BLaER1 (cell line): ENCODE results near the gene CNKSR1.

ENCODE experiments used
- H3K27ac ChIP-seq: shearing (Covaris generic); formaldehyde crosslinking; 2 replicates; pipeline ENCODE4 v1.8.1; 2022
- H3K27me3 ChIP-seq: shearing (Covaris generic); formaldehyde crosslinking; 2 replicates; pipeline ENCODE4 v1.8.1; 2022
- H3K36me3 ChIP-seq: shearing (Covaris generic); formaldehyde crosslinking; 2 replicates; pipeline ENCODE4 v1.8.1; 2022
- H3K4me1 ChIP-seq: shearing (Covaris generic); formaldehyde crosslinking; 2 replicates; pipeline ENCODE4 v1.8.1; 2022
- H3K4me2 ChIP-seq: shearing (Covaris generic); formaldehyde crosslinking; 2 replicates; pipeline ENCODE4 v1.8.1; 2022
- H3K4me3 ChIP-seq: shearing (Covaris generic); formaldehyde crosslinking; 2 replicates; pipeline ENCODE4 v1.8.1; 2022
- H3K9ac ChIP-seq: shearing (Covaris generic); formaldehyde crosslinking; 2 replicates; pipeline ENCODE4 v1.8.1; 2022
- H3K9me3 ChIP-seq: shearing (Covaris generic); formaldehyde crosslinking; 2 replicates; pipeline ENCODE4 v1.8.1; 2022
- H4K20me1 ChIP-seq: shearing (Covaris generic); formaldehyde crosslinking; 2 replicates; pipeline ENCODE4 v1.8.1; 2022
- Cebpa-rat ChIP-seq: shearing (Covaris generic); IDR thresholded peaks from 2 replicates; pipeline ENCODE4 v1.8.1; 2022

Gene CNKSR1

GRCh38 chr1:26177182-26177684 lies at the start of gene CNKSR1:
Gene CNKSR1, plus strand, starts transcription at chr1:26177491. Its CDS starts 57 bp downstream, at chr1:26177548.
- Histone ChIP-seq H3K4me3 (no peak within 1 kb of the TSS), H3K9me3 (no peaks in the 10 kb centered on the region), H3K27ac (no peak within 1 kb of the TSS), H3K4me1 (no peaks in the 10 kb centered on the region), H4K20me1 (no peaks in the 10 kb centered on the region), H3K4me2 (no peak within 1 kb of the TSS), H3K36me3 (no peaks in the 10 kb centered on the region), H3K9ac (no peak within 1 kb of the TSS), H3K27me3 (no peaks in the 10 kb centered on the region)
- TF ChIP-seq Cebpa-rat: no peak

DNA sequence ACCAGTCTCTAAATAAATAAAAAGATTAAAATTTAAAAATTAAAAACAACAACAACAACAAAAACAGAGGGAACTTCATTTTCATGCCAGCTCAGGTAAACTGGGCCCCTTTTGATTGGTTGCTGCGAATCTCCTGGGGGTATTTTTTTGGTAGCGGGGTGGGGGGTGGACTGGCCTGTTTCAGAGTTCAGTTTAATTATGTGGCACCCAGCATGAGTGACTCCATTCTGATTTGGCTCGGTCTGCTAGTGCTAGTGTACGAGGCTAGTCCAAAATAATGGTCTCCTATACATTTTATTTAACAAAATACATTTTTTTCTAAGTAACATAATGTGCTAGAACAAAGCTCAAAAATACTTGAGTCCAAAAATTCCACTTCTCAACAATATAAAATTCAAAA lies 47.5 kb upstream of the CNKSR1 start:
- no peaks in the 10 kb centered on the region for H3K36me3 ChIP-seq
- no peak for TF ChIP-seq Cebpa-rat
- no peak overlapping the region for H3K4me3 ChIP-seq
- no peaks in the 10 kb centered on the region for H4K20me1 ChIP-seq
- no peak overlapping the region for H3K27ac ChIP-seq
- H3K27me3 ChIP-seq: no peaks in the 10 kb centered on the region
- H3K4me1 ChIP-seq: peaks cover 39% of the 10 kb centered on the region
- H3K9ac ChIP-seq: no peak overlapping the region
- peaks cover 5% of the 10 kb centered on the region for H3K9me3 ChIP-seq
- H3K4me2 ChIP-seq: no peak overlapping the region

DNA sequence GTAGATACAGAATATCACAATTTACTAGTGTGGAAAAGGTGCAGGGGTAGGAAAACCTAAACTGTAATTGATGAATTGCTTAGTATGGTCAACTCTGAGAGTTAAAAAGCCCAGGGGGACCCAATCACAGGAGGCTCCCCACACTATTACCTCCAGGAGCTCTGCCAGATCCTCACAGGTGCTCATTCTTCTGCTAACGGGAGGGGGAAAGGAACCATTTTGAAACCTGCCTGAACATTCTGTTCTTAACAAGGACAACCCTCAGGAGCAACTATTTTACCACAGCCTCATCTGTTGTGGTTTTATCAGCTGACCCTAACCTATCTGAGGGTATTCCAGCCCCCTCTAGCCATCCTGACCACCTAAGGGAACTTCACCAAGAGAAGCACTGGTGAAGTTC lies 46.6 kb upstream of the CNKSR1 start:
- Histone ChIP-seq H4K20me1 (no peaks in the 10 kb centered on the region), H3K4me3 (no peak overlapping the region), H3K4me1 (peaks cover 31% of the 10 kb centered on the region), H3K4me2 (no peak overlapping the region), H3K27me3 (no peaks in the 10 kb centered on the region), H3K27ac (no peak overlapping the region), H3K9me3 (peaks cover 11% of the 10 kb centered on the region), H3K36me3 (no peaks in the 10 kb centered on the region), H3K9ac (no peak overlapping the region)
- TF ChIP-seq Cebpa-rat: no peak

GRCh38 chr1:26132128-26132833 lies 45.0 kb upstream of the CNKSR1 start:
- Histone ChIP-seq H4K20me1 (no peaks in the 10 kb centered on the region), H3K4me3 (no peak overlapping the region), H3K27me3 (no peaks in the 10 kb centered on the region), H3K4me1 (peaks cover 19% of the 10 kb centered on the region), H3K9me3 (peaks cover 11% of the 10 kb centered on the region), H3K4me2 (no peak overlapping the region), H3K9ac (no peak overlapping the region), H3K36me3 (no peaks in the 10 kb centered on the region), H3K27ac (no peak overlapping the region)
- TF ChIP-seq Cebpa-rat: no peak

DNA sequence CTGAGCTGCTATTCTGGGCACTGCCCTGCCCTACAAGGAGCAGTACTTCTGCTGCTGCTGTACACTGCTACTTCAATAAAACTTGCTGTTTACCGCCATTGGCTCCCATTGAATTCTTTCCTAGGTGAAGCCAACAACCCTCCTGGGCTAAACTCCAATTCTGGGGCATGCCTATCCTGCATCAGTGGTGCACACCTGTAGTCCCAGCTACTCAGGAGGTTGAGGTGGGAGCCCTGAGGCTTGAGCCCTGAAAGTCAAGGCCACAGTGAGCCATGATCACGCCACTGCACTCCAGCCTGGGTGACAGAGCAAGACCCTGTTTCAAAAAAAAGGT lies 44.5 kb upstream of the CNKSR1 start:
- no peak overlapping the region for H3K27ac ChIP-seq
- no peak overlapping the region for H3K4me3 ChIP-seq
- TF ChIP-seq Cebpa-rat: no peak
- H3K9me3 ChIP-seq: peaks cover 11% of the 10 kb centered on the region
- no peaks in the 10 kb centered on the region for H4K20me1 ChIP-seq
- no peak overlapping the region for H3K9ac ChIP-seq
- no peak overlapping the region for H3K4me2 ChIP-seq
- H3K4me1 ChIP-seq: peaks cover 19% of the 10 kb centered on the region
- no peaks in the 10 kb centered on the region for H3K27me3 ChIP-seq
- H3K36me3 ChIP-seq: no peaks in the 10 kb centered on the region

- Histone ChIP-seq H3K27ac (no peak overlapping the region), H3K9ac (no peak overlapping the region), H3K9me3 (peaks cover 11% of the 10 kb centered on the region), H3K27me3 (no peaks in the 10 kb centered on the region), H3K36me3 (no peaks in the 10 kb centered on the region), H4K20me1 (no peaks in the 10 kb centered on the region), H3K4me1 (peaks cover 23% of the 10 kb centered on the region), H3K4me3 (no peak overlapping the region), H3K4me2 (no peak overlapping the region)
- TF ChIP-seq Cebpa-rat: no peak
Measured at GRCh38 chr1:26134466-26134865, 42.8 kb upstream of the CNKSR1 start.

DNA sequence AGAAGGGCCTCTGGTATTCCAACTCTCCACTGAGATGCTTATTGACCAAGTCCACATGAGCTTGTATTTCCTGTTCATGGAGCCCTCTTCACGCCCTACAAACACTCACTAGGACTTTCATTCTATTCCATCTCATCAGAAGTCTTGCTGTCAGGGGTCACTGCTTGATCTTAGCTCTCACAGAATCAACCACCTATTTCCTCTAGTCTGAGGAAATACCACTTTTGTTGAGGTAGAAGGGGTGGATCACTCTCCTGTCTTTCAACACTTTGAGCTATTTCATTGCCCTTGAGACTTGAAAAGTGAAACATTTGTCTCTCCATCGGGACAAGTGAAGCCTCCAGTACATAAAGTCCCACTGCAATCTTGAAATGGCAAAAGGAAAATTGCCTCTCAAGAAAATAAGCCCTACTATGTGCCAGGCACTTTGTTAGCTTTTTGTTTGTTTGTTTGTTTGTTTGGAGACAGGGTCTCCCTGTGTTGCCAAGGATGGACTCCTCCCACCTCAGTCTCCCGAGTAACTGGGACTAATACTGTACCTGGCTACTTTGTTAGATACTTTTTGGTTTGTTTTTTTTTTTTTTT lies 38.2 kb upstream of the CNKSR1 start:
- Histone ChIP-seq H3K9ac (no peak overlapping the region), H3K4me2 (peak overlapping the region; percentile 27)

DNA sequence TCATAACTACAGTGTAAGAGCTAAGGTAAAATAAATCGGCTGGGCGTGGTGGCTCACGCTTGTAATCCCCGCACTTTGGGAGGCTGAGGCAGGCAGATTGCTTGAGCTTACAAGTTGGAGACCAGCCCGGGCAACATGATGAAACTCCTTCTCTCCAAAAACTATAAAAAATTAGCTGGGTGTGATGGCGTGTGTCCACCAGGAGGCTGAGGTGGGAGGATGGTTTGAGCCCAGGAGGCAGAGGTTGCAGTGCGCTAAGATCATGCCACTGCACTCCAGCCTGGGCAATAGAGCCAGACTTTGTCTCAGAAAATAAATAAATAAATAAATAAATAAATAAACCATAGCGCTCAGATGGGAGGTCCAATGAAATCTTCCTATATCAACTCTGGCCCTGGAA lies 35.1 kb upstream of the CNKSR1 start:
- no peaks in the 10 kb centered on the region for H3K27me3 ChIP-seq
- no peaks in the 10 kb centered on the region for H4K20me1 ChIP-seq
- no peak overlapping the region for H3K27ac ChIP-seq
- H3K4me2 ChIP-seq: no peak overlapping the region
- H3K9me3 ChIP-seq: no peaks in the 10 kb centered on the region
- H3K36me3 ChIP-seq: no peaks in the 10 kb centered on the region
- H3K4me1 ChIP-seq: peaks cover 30% of the 10 kb centered on the region
- TF ChIP-seq Cebpa-rat: no peak
- no peak overlapping the region for H3K9ac ChIP-seq
- no peak overlapping the region for H3K4me3 ChIP-seq

More for the DNA sequence above, 38.2 kb upstream of the CNKSR1 start:
- Histone ChIP-seq H3K27ac (no peak overlapping the region), H4K20me1 (no peaks in the 10 kb centered on the region), H3K9me3 (peaks cover 11% of the 10 kb centered on the region), H3K36me3 (no peaks in the 10 kb centered on the region), H3K4me3 (no peak overlapping the region), H3K27me3 (no peaks in the 10 kb centered on the region), H3K4me1 (peaks cover 24% of the 10 kb centered on the region)
- no peak for TF ChIP-seq Cebpa-rat

DNA sequence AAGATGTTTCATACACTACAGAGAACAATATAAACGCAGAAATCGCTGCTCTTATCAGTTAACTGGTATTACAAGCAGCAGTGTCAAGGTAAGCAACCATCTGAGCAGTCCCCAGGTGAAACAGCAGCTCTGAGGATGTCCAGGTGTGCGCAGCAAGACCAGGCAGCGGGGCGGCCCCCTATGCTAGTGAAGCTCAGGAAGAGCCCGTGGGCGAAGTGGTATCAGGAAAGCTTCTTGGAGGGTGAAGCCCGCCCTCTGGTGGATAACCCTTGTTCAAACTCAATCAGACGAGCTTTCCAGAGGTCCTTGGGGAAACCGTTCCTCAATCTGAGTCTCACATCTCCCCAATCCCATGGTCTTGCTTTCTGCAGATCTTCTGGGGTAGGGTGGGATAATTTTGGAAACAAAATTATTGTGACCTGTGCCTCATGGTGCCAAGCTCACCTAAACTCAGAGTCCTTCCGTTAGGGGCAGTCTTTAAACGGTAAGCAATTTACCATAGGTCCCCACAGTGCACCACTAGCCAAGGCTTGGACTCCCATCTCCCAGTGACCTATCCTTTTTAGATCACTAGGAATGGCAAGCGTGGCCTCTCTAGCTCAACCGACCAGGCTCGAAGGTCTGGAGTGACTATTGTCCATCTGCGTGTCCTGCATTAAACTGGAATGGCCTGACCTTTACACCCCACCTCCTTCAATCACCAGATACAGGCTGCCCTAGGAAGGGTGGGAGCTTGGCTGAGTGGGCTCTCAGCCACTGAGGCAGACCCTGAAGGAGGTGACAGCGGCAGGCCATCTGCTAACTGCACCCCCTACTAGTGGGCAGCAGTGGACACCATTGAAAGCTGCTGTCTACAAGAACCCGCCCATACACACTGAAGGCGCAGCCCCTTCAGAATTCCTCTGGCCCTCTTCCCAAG lies 32.0 kb upstream of the CNKSR1 start:
- Histone ChIP-seq H3K9me3 (no peaks in the 10 kb centered on the region), H3K27me3 (no peaks in the 10 kb centered on the region), H3K4me3 (no peak overlapping the region), H4K20me1 (no peaks in the 10 kb centered on the region), H3K27ac (no peak overlapping the region), H3K4me2 (peak overlapping the region; percentile 21; the same call in 1 of the 2 replicates), H3K4me1 (0 out of 2 replicates have a peak, but pooled peaks cover 9% of the 10 kb centered on the region), H3K9ac (no peak overlapping the region), H3K36me3 (no peaks in the 10 kb centered on the region)
- TF ChIP-seq Cebpa-rat: no peak

GRCh38 chr1:26145960-26146294 lies 31.4 kb upstream of the CNKSR1 start:
- no peak for TF ChIP-seq Cebpa-rat
- Histone ChIP-seq H3K4me3 (no peak overlapping the region), H3K4me2 (no peak overlapping the region), H3K9ac (no peak overlapping the region), H3K4me1 (0 out of 2 replicates have a peak, but pooled peaks cover 9% of the 10 kb centered on the region), H3K27ac (no peak overlapping the region), H3K9me3 (no peaks in the 10 kb centered on the region), H4K20me1 (no peaks in the 10 kb centered on the region), H3K36me3 (no peaks in the 10 kb centered on the region), H3K27me3 (no peaks in the 10 kb centered on the region)
